Cardiac muscle cell (in vitro differentiated cells and primary cell): ENCODE measurements around the gene FAM222B. TPM values are rescaled to one million over a fixed set of nuclear protein-coding genes. Genes with fewer than 3 reads are reported as not detected.

Experiments
- DNase-seq, 2 donors: peaks; one replicate each; pipeline versions ENCODE4 v3.0.0 to v3.0.0-alpha.2; 2010 to 2017; ENCODE audit warnings: low read depth in 1 of 2, low spot score in 1 of 2
- H3K27ac ChIP-seq: fragments of 200-600 bp; sonication (generic); 2 replicates; pipeline ENCODE4 v1.5.1; 2016
- H3K27me3 ChIP-seq: fragments of 200-600 bp; sonication (generic); 2 replicates; pipeline ENCODE4 v1.6.0; 2016; ENCODE audit warnings: control low read depth
- H3K36me3 ChIP-seq: fragments of 200-600 bp; sonication (generic); 2 replicates; pipeline ENCODE4 v1.5.1; 2016; ENCODE audit warnings: control low read depth
- H3K4me1 ChIP-seq: fragments of 200-600 bp; sonication (generic); 2 replicates; pipeline ENCODE4 v1.8.1; 2017; ENCODE audit warnings: low read depth, mild to moderate bottlenecking, mixed run types
- H3K4me3 ChIP-seq: fragments of 200-600 bp; sonication (generic); 2 replicates; pipeline ENCODE4 v1.5.1; 2016; ENCODE audit warnings: mild to moderate bottlenecking
- H3K9me3 ChIP-seq: fragments of 200-600 bp; sonication (generic); 2 replicates; pipeline ENCODE4 v1.5.1; 2017; ENCODE audit warnings: low read depth, mild to moderate bottlenecking, control low read depth
- CTCF ChIP-seq: IDR thresholded peaks from 2 replicates; pipeline ENCODE4 v1.5.1; 2012; ENCODE audit warnings: low read depth, mild to moderate bottlenecking, low read length
- polyA plus RNA-seq: library from polyadenylated mRNA; unstranded; fragments of >200 nt; fragmentation: Nextera tagmentation; extraction: Ambion mirVana; gene quantifications from 2 replicates; pipeline ENCODE4 v1.2.1, GENCODE V29; 2016
- total RNA-seq: library from RNA; depleted of rRNA; stranded (reverse); fragments of >200 nt; gene quantifications from 2 replicates; pipeline ENCODE4 v1.2.3, GENCODE V29; 2016

FAM222B gene
- total and polyA plus RNA-seq, 2 experiments from 2014 or later, result 19.4 to 34.1 TPM

- no peak for DNase-seq
- Histone ChIP-seq H3K27me3 (no peaks in the 10 kb centered on the region), H3K4me1 (no peaks in the 10 kb centered on the region), H3K36me3 (peaks cover 15% of the 10 kb centered on the region), H3K4me3 (no peak overlapping the region), H3K9me3 (no peaks in the 10 kb centered on the region), H3K27ac (no peak overlapping the region)
- no peak for TF ChIP-seq CTCF
These were observed 17.8 kb upstream of the FAM222B start for GRCh38 chr17:28860363-28860808.

- no peak overlapping the region for H3K4me3 ChIP-seq
- TF ChIP-seq CTCF, result no peak
- H3K27ac ChIP-seq, result no peak overlapping the region
- DNase-seq, result no peak
- H3K9me3 ChIP-seq, result no peaks in the 10 kb centered on the region
- no peaks in the 10 kb centered on the region for H3K27me3 ChIP-seq
- peaks cover 15% of the 10 kb centered on the region for H3K36me3 ChIP-seq
- no peaks in the 10 kb centered on the region for H3K4me1 ChIP-seq
These were observed 16.3 kb upstream of the FAM222B start for GRCh38 chr17:28858801-28859355.

DNA sequence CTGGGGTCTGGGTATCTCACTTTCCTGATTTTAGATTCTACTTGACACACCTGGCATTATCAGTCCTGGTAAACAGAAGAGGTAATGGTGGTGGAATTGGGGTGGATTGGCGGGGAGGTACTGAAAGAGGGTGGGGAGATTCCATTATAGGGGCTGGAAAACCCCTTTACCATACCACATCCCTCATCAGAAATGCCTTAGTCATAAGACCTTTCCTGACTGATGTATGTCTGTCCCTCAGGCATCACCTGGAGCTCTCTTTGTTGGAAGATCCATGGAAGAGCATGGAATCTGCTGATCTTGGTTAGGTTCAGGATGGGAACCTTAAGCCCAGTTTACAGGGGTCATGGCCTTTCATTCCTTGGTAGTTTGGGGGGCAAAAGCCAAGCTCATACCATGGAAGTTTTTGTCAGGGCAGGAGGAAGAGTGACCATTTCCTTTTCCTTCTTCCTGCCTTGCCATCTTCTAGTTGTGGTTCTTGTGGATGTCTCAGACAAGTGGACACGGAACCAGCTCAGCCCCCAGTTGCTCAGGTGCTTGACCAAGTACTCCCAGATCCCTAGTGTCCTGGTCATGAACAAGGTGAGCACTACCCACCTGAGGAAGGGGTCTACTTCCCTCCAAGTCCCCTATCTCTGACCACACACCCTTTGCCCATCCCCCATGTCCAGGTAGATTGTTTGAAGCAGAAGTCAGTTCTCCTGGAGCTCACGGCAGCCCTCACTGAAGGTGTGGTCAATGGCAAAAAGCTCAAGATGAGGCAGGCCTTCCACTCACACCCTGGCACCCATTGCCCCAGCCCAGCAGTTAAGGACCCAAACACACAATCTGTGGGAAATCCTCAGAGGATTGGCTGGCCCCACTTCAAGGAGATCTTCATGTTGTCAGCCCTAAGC is 15.6 kb upstream of the FAM222B start:
- Histone ChIP-seq H3K27me3 (no peaks in the 10 kb centered on the region), H3K9me3 (no peaks in the 10 kb centered on the region), H3K4me3 (no peak overlapping the region), H3K36me3 (peaks cover 15% of the 10 kb centered on the region), H3K4me1 (no peaks in the 10 kb centered on the region), H3K27ac (no peak overlapping the region)
- no peak for DNase-seq
- TF ChIP-seq CTCF, result no peak

- no peak for TF ChIP-seq CTCF
- H3K9me3 ChIP-seq, result no peaks in the 10 kb centered on the region
- H3K4me1 ChIP-seq, result no peaks in the 10 kb centered on the region
- peaks cover 15% of the 10 kb centered on the region for H3K36me3 ChIP-seq
- H3K4me3 ChIP-seq, result no peak overlapping the region
- no peak for DNase-seq
- H3K27ac ChIP-seq, result no peak overlapping the region
- H3K27me3 ChIP-seq, result no peaks in the 10 kb centered on the region
These were observed 13.5 kb upstream of the FAM222B start for GRCh38 chr17:28856028-28856574.

DNA sequence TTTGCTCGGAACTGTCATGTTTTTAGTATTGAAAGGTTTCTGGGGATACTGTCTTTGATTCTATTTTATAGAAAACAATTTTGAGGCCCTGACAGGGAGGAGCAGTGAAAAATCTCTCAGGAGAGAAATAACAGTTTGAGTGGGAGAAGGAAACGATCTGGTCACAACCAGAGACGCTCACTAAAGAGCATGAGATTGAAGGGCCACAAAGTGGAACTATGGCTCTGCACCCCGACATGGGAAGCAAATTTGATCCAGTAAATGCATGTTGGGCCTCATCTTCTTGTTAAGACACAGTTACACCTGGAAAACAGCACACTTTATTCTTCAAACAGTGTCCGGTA is 12.7 kb upstream of the FAM222B start:
- Histone ChIP-seq H3K27ac (peak overlapping the region; percentile 45), H3K4me3 (peak overlapping the region; percentile 61), H3K27me3 (no peaks in the 10 kb centered on the region), H3K36me3 (peaks cover 12% of the 10 kb centered on the region), H3K4me1 (no peaks in the 10 kb centered on the region), H3K9me3 (no peaks in the 10 kb centered on the region)
- DNase-seq, result no peak
- no peak for TF ChIP-seq CTCF
